ENCODE data around the gene GSC2.

GSC2 gene

GRCh38 chr22:19122752-19123492, 27.2 kb downstream of the GSC2 start:
- H3K4me2 ChIP-seq (ENCODE audit: low read length): peak overlapping the region; percentile 74
- peaks cover 5% of the 10 kb centered on the region for H3K36me3 ChIP-seq (ENCODE audit: control insufficient read depth, low read length)
- H3K9me2 ChIP-seq (replicated peaks; ENCODE audit: control insufficient read depth, low read length): no peaks in the 10 kb centered on the region
- H3K27me3 ChIP-seq (ENCODE audit: control insufficient read depth, low read length): no peaks in the 10 kb centered on the region
- TF ChIP-seq CTCF (IDR thresholded peaks at IDR 0.05; ENCODE audit: low read depth, low read length, poor library complexity, severe bottlenecking) (no peak), EZH2phosphoT487 (IDR thresholded peaks at IDR 0.05; ENCODE audit: borderline replicate concordance, low read length) (no peak)
- H3K27ac ChIP-seq (ENCODE audit: low read depth, low read length): no peak overlapping the region
- peak overlapping the region; percentile 85 for H3K4me3 ChIP-seq (ENCODE audit: low read length)
- H3K79me2 ChIP-seq (ENCODE audit: control insufficient read depth, low read length): peaks cover 43% of the 10 kb centered on the region
- H3F3A ChIP-seq (ENCODE audit: control insufficient read depth, insufficient read depth): peaks cover 3% of the 10 kb centered on the region; the same call in 1 of the 2 replicates
- H3K4me1 ChIP-seq (ENCODE audit: control insufficient read depth, low read length): peaks cover 38% of the 10 kb centered on the region
- H4K20me1 ChIP-seq (ENCODE audit: control insufficient read depth, insufficient read depth, low read depth, low read length): peaks cover 17% of the 10 kb centered on the region; the same call in 1 of the 2 replicates
- no peaks in the 10 kb centered on the region for H3K9me3 ChIP-seq (ENCODE audit: control insufficient read depth, insufficient read depth, low read length)

- Histone ChIP-seq H3K9me3 (ENCODE audit: control insufficient read depth, insufficient read depth, low read length) (no peaks in the 10 kb centered on the region), H4K20me1 (ENCODE audit: control insufficient read depth, insufficient read depth, low read depth, low read length) (peaks cover 24% of the 10 kb centered on the region), H3K4me2 (ENCODE audit: low read length) (peak within 1 kb of the TSS; percentile 76), H3K27me3 (ENCODE audit: control insufficient read depth, low read length) (no peaks in the 10 kb centered on the region), H3K4me1 (ENCODE audit: control insufficient read depth, low read length) (peaks cover 45% of the 10 kb centered on the region), H3K9me2 (replicated peaks; ENCODE audit: control insufficient read depth, low read length) (no peaks in the 10 kb centered on the region), H3K27ac (ENCODE audit: low read depth, low read length) (no peak within 1 kb of the TSS; the same call in 1 of the 2 replicates), H3K79me2 (ENCODE audit: control insufficient read depth, low read length) (peaks cover 49% of the 10 kb centered on the region), H3K36me3 (ENCODE audit: control insufficient read depth, low read length) (peaks cover 5% of the 10 kb centered on the region), H3F3A (ENCODE audit: control insufficient read depth, insufficient read depth) (peaks cover 3% of the 10 kb centered on the region; the same call in 1 of the 2 replicates), H3K4me3 (ENCODE audit: low read length) (peak within 1 kb of the TSS; percentile 85)
- TF ChIP-seq CTCF (IDR thresholded peaks at IDR 0.05; ENCODE audit: low read depth, low read length, poor library complexity, severe bottlenecking) (no peak), EZH2phosphoT487 (IDR thresholded peaks at IDR 0.05; ENCODE audit: borderline replicate concordance, low read length) (no peak)
These were observed 27.8 kb downstream of the GSC2 start, which contains the start of gene DGCR2 for GRCh38 chr22:19122143-19122751. Gene DGCR2, minus strand, starts transcription at chr22:19122412. Its CDS starts 206 bp downstream, at chr22:19122206.

GRCh38 chr22:19121631-19122142, 28.4 kb downstream of the GSC2 start:
- H3K79me2 ChIP-seq (ENCODE audit: control insufficient read depth, low read length): peaks cover 55% of the 10 kb centered on the region

More at GRCh38 chr22:19121631-19122142, 28.4 kb downstream of the GSC2 start:
- Histone ChIP-seq H3F3A (ENCODE audit: control insufficient read depth, insufficient read depth) (peaks cover 3% of the 10 kb centered on the region; the same call in 1 of the 2 replicates), H3K4me3 (ENCODE audit: low read length) (peak overlapping the region; percentile 85), H3K27ac (ENCODE audit: low read depth, low read length) (no peak overlapping the region; the same call in 1 of the 2 replicates), H3K9me3 (ENCODE audit: control insufficient read depth, insufficient read depth, low read length) (no peaks in the 10 kb centered on the region), H3K4me1 (ENCODE audit: control insufficient read depth, low read length) (peaks cover 50% of the 10 kb centered on the region), H3K9me2 (replicated peaks; ENCODE audit: control insufficient read depth, low read length) (no peaks in the 10 kb centered on the region), H3K36me3 (ENCODE audit: control insufficient read depth, low read length) (peaks cover 8% of the 10 kb centered on the region), H3K4me2 (ENCODE audit: low read length) (peak overlapping the region; percentile 76), H4K20me1 (ENCODE audit: control insufficient read depth, insufficient read depth, low read depth, low read length) (peaks cover 29% of the 10 kb centered on the region), H3K27me3 (ENCODE audit: control insufficient read depth, low read length) (no peaks in the 10 kb centered on the region)
- TF ChIP-seq EZH2phosphoT487 (IDR thresholded peaks at IDR 0.05; ENCODE audit: borderline replicate concordance, low read length) (no peak), CTCF (IDR thresholded peaks at IDR 0.05; ENCODE audit: low read depth, low read length, poor library complexity, severe bottlenecking) (no peak)

Data from DOHH2 (cell line).